GM12878 (cell line): ENCODE data around the gene METTL4. TPM values are rescaled to one million over a fixed set of nuclear protein-coding genes. Genes with fewer than 3 reads are reported as not detected.

Source experiments
- ATF7 ChIP-seq: fragments of 450-650 bp; IDR thresholded peaks from 2 replicates; pipeline ENCODE4 v1.6.1; 2016; ENCODE audit warnings: low read depth, mild to moderate bottlenecking
- BMI1 ChIP-seq: fragments of 450-650 bp; IDR thresholded peaks from 2 replicates; pipeline ENCODE4 v1.6.1; 2016; ENCODE audit warnings: mild to moderate bottlenecking, moderate library complexity, borderline replicate concordance
- CEBPB ChIP-seq, 2 experiments: fragments of 150-350 bp in 1 of 2; IDR thresholded peaks; 2 replicates each; pipeline ENCODE4 v1.6.1; 2012 to 2014; ENCODE audit warnings: low read depth in 2 of 2, low read length in 2 of 2, borderline replicate concordance in 1 of 2, inconsistent platforms in 1 of 2
- FOXK2 ChIP-seq: fragments of 450-650 bp; IDR thresholded peaks from 2 replicates; pipeline ENCODE4 v1.6.1; 2017; ENCODE audit warnings: mild to moderate bottlenecking, moderate library complexity
- HDAC2 ChIP-seq: fragments of 200-600 bp; sonication (generic); IDR thresholded peaks from 2 replicates; pipeline ENCODE4 v1.6.1; 2017
- IKZF2 ChIP-seq, 2 experiments: fragments of 450-650 bp; IDR thresholded peaks; 2 replicates each; pipeline ENCODE4 v1.6.1; 2017; ENCODE audit warnings: mild to moderate bottlenecking in 2 of 2, moderate library complexity in 2 of 2
- KAT2A ChIP-seq: conservative IDR thresholded peaks from 2 replicates; pipeline ENCODE4 v1.6.1; 2011; ENCODE audit warnings: low read depth, low read length; ENCODE audit not compliant: control insufficient read depth
- KDM1A ChIP-seq: fragments of 200-600 bp; sonication (generic); IDR thresholded peaks from 2 replicates; pipeline ENCODE4 v1.6.1; 2016; ENCODE audit warnings: borderline replicate concordance
- MTA2 ChIP-seq: fragments of 450-650 bp; IDR thresholded peaks from 2 replicates; pipeline ENCODE4 v1.6.1; 2016; ENCODE audit warnings: low read depth, mild to moderate bottlenecking, moderate library complexity
- NFIC ChIP-seq: IDR thresholded peaks from 2 replicates; pipeline ENCODE4 v1.6.1; 2012; ENCODE audit warnings: low read depth, mild to moderate bottlenecking, inconsistent platforms, low read length, moderate library complexity
- NFXL1 ChIP-seq: fragments of 450-650 bp; IDR thresholded peaks from 2 replicates; pipeline ENCODE4 v1.6.1; 2017; ENCODE audit warnings: antibody characterized with exemption, mild to moderate bottlenecking, borderline replicate concordance
- NR2F1 ChIP-seq: fragments of 450-650 bp; conservative IDR thresholded peaks from 2 replicates; pipeline ENCODE4 v1.6.1; 2017; ENCODE audit warnings: mild to moderate bottlenecking
- PAX8 ChIP-seq: fragments of 450-650 bp; IDR thresholded peaks from 2 replicates; pipeline ENCODE4 v1.6.1; 2017; ENCODE audit warnings: mild to moderate bottlenecking, moderate library complexity
- POLR2A ChIP-seq: IDR thresholded peaks from 2 replicates; pipeline ENCODE4 v1.6.1; 2011; ENCODE audit warnings: low read depth, mild to moderate bottlenecking, low read length
- POLR2AphosphoS5 ChIP-seq: IDR thresholded peaks from 2 replicates; pipeline ENCODE4 v1.6.1; 2011; ENCODE audit warnings: mild to moderate bottlenecking, low read length, inconsistent platforms
- RFX5 ChIP-seq: IDR thresholded peaks from 2 replicates; pipeline ENCODE4 v1.6.1; 2011; ENCODE audit warnings: low read depth, low read length, improper control_type of control experiment
- SP1 ChIP-seq: IDR thresholded peaks from one replicate; pipeline ENCODE4 v1.6.1; 2011; ENCODE audit warnings: low read depth, low read length
- TAF1 ChIP-seq: IDR thresholded peaks from 2 replicates; pipeline ENCODE4 v1.6.1; 2011; ENCODE audit warnings: mild to moderate bottlenecking, low read depth, low read length, borderline replicate concordance
- TBL1XR1 ChIP-seq: IDR thresholded peaks from 2 replicates; pipeline ENCODE4 v1.6.1; 2012; ENCODE audit warnings: low read depth, low read length, improper control_type of control experiment
- ZNF274 ChIP-seq: IDR thresholded peaks from one replicate; pipeline ENCODE4 v1.8.0; 2011; ENCODE audit not compliant: insufficient read length, insufficient read depth
- polyA plus RNA-seq, 11 experiments: library from polyadenylated mRNA; depleted of rRNA in 4 of 11; unstranded in 6 of 11; stranded (reverse) in 5 of 11; fragments of >200 nt; fragmentation: Nextera tagmentation in 4 of 11; fragmentation: Illumina TruSeq in 1 of 11; extraction: Ambion mirVana in 4 of 11; extraction: Trizol in 1 of 11; gene quantifications; 1 replicate in 1 of 11; 2 replicates in 10 of 11; pipeline versions ENCODE4 v1.2.1 to v1.2.3, GENCODE V29; 2011 to 2016; ENCODE audit warnings: inconsistent platforms in 2 of 11, missing spikeins in 2 of 11, low read depth in 1 of 11
- total RNA-seq, 4 experiments: library from RNA; depleted of rRNA in 3 of 4; stranded (reverse); fragments of >200 nt in 3 of 4; fragmentation: Illumina TruSeq in 1 of 4; extraction: Trizol in 1 of 4; gene quantifications; 2 replicates each; pipeline versions ENCODE4 v1.2.1 to v1.2.3, GENCODE V29; 2013 to 2021
- TF ChIP-seq, protein P1 (sequence below), 3 experiments: IDR thresholded peaks in 2 of 3; conservative IDR thresholded peaks in 1 of 3; 2 replicates each; pipeline ENCODE4 v1.5.1; 2011; ENCODE audit warnings: low read depth in 3 of 3, low read length in 3 of 3, mild to moderate bottlenecking in 3 of 3, control low read depth in 2 of 3, moderate library complexity in 2 of 3, inconsistent platforms in 1 of 3, mixed read lengths in 1 of 3; ENCODE audit not compliant: control insufficient read depth in 2 of 3, insufficient read depth in 1 of 3; ENCODE audit errors: extremely low read depth in 1 of 3
- TF ChIP-seq, protein P2 (sequence below): IDR thresholded peaks from 2 replicates; pipeline ENCODE4 v1.6.1; 2011; ENCODE audit warnings: borderline replicate concordance, low read depth, mild to moderate bottlenecking, moderate library complexity, low read length; ENCODE audit not compliant: insufficient read depth, poor library complexity, severe bottlenecking
- TF ChIP-seq, protein P3 (sequence below): fragments of 450-650 bp; IDR thresholded peaks from 2 replicates; pipeline ENCODE4 v1.6.1; 2017; ENCODE audit warnings: mild to moderate bottlenecking, moderate library complexity
- TF ChIP-seq, protein P4 (sequence below): IDR thresholded peaks from 2 replicates; pipeline ENCODE4 v1.6.1; 2012; ENCODE audit warnings: low read depth, low read length, improper control_type of control experiment

The METTL4 gene
- total and polyA plus RNA-seq, 10 of the 15 experiments (the other 5 are each of a cell fraction or from before 2014, with no cell fraction given): 4.9 to 15.2 (median 12.3) TPM

DNA sequence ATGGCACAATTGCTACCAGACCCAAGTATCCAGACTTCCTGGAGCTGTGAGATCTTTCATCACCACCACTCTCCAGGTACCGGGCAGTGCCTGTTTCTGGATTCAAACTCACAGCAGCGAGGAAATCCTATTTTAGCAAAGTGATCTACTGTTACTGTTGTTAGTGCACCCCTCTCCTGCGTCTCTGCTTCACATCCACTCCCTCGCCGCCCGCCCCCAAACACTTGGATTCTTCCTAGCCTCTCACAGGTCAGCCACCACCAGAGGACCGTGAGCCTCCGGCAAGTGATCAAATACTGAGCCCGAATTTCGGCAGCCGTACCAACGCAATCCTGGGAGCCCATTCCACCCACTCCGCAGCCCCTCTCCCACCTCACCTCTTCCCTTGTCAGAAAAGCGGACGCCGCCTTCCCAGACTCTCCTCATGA, 519 bp downstream of the METTL4 start (continued):
- TF ChIP-seq POLR2A (no peak), FOXK2 (no peak; the same call in 1 of the 2 replicates), PAX8 (no peak), NR2F1 (0 out of 2 replicates have a peak, but pooled peaks have one; percentile 4), CEBPB (IDR thresholded peaks at IDR 0.05; ENCODE audit: borderline replicate concordance in 1 of 2, low read depth in 2 of 2, low read length in 2 of 2) (no peak), POLR2AphosphoS5 (no peak), ZNF274 (no peak), MTA2 (0 out of 2 replicates have a peak, but pooled peaks have one; percentile 23), ATF7 (no peak), HDAC2 (no peak), SP1 (no peak), BMI1 (no peak), KAT2A (no peak), NFXL1 (no peak), IKZF2 (IDR thresholded peaks at IDR 0.05) (peak in 1 of 2 experiments; percentile 49; a peak in 1 of 4 replicates), KDM1A (no peak), NFIC (no peak), RFX5 (no peak), TAF1 (no peak), TBL1XR1 (no peak)
- TF ChIP-seq, protein P1, sequence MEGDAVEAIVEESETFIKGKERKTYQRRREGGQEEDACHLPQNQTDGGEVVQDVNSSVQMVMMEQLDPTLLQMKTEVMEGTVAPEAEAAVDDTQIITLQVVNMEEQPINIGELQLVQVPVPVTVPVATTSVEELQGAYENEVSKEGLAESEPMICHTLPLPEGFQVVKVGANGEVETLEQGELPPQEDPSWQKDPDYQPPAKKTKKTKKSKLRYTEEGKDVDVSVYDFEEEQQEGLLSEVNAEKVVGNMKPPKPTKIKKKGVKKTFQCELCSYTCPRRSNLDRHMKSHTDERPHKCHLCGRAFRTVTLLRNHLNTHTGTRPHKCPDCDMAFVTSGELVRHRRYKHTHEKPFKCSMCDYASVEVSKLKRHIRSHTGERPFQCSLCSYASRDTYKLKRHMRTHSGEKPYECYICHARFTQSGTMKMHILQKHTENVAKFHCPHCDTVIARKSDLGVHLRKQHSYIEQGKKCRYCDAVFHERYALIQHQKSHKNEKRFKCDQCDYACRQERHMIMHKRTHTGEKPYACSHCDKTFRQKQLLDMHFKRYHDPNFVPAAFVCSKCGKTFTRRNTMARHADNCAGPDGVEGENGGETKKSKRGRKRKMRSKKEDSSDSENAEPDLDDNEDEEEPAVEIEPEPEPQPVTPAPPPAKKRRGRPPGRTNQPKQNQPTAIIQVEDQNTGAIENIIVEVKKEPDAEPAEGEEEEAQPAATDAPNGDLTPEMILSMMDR (IDR thresholded peaks at IDR 0.05 in 2 of 3, conservative IDR thresholded peaks at IDR 0.05 in 1 of 3; ENCODE audit: control insufficient read depth in 2 of 3, extremely low read depth in 1 of 3, insufficient read depth in 1 of 3, low read depth in 3 of 3, low read length in 3 of 3): 0 out of 6 replicates have a peak, but pooled peaks of 1 of the 3 experiments have one; percentile 9
- TF ChIP-seq, protein P2, sequence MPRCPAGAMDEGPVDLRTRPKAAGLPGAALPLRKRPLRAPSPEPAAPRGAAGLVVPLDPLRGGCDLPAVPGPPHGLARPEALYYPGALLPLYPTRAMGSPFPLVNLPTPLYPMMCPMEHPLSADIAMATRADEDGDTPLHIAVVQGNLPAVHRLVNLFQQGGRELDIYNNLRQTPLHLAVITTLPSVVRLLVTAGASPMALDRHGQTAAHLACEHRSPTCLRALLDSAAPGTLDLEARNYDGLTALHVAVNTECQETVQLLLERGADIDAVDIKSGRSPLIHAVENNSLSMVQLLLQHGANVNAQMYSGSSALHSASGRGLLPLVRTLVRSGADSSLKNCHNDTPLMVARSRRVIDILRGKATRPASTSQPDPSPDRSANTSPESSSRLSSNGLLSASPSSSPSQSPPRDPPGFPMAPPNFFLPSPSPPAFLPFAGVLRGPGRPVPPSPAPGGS: no peak
- TF ChIP-seq, protein P3, sequence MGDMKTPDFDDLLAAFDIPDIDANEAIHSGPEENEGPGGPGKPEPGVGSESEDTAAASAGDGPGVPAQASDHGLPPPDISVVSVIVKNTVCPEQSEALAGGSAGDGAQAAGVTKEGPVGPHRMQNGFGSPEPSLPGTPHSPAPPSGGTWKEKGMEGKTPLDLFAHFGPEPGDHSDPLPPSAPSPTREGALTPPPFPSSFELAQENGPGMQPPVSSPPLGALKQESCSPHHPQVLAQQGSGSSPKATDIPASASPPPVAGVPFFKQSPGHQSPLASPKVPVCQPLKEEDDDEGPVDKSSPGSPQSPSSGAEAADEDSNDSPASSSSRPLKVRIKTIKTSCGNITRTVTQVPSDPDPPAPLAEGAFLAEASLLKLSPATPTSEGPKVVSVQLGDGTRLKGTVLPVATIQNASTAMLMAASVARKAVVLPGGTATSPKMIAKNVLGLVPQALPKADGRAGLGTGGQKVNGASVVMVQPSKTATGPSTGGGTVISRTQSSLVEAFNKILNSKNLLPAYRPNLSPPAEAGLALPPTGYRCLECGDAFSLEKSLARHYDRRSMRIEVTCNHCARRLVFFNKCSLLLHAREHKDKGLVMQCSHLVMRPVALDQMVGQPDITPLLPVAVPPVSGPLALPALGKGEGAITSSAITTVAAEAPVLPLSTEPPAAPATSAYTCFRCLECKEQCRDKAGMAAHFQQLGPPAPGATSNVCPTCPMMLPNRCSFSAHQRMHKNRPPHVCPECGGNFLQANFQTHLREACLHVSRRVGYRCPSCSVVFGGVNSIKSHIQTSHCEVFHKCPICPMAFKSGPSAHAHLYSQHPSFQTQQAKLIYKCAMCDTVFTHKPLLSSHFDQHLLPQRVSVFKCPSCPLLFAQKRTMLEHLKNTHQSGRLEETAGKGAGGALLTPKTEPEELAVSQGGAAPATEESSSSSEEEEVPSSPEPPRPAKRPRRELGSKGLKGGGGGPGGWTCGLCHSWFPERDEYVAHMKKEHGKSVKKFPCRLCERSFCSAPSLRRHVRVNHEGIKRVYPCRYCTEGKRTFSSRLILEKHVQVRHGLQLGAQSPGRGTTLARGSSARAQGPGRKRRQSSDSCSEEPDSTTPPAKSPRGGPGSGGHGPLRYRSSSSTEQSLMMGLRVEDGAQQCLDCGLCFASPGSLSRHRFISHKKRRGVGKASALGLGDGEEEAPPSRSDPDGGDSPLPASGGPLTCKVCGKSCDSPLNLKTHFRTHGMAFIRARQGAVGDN: no peak
- TF ChIP-seq, protein P4, sequence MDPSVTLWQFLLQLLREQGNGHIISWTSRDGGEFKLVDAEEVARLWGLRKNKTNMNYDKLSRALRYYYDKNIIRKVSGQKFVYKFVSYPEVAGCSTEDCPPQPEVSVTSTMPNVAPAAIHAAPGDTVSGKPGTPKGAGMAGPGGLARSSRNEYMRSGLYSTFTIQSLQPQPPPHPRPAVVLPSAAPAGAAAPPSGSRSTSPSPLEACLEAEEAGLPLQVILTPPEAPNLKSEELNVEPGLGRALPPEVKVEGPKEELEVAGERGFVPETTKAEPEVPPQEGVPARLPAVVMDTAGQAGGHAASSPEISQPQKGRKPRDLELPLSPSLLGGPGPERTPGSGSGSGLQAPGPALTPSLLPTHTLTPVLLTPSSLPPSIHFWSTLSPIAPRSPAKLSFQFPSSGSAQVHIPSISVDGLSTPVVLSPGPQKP: peak; percentile 4; the same call in 1 of the 2 replicates
